Retina (tissue), 1 donor: ENCODE measurements around the gene ELOB.

Source experiments
- DNase-seq: peaks from one replicate; pipeline ENCODE4 v3.0.0-alpha.2; 2016

The ELOB gene

GRCh38 chr16:2777231-2777902 lies at the start of gene ELOB:
TSS of gene ELOB (minus strand) at chr16:2777280. CDS start at chr16:2777239, 41 bp downstream.
- DNase-seq: peak; percentile 97

DNA sequence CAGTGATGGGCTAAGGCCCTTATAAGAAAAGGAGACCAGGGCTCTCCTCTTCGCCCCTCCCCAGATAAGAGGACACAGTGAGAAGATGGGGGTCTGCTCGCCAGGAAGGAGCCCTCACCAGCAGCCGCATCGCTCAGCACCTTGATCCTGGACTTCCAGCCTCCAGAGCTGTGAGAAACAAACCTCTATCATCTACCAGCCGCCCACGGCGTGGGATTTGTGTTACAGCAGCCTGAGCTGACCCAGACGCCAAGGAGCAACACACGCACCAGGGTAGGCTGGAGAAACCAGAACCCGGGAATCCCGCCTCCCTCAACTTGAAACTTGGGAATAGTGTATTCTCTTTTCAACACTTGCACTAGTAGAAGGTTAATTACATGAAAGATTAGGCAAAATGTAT lies 48.8 kb upstream of the ELOB start:
- DNase-seq: no peak

DNA sequence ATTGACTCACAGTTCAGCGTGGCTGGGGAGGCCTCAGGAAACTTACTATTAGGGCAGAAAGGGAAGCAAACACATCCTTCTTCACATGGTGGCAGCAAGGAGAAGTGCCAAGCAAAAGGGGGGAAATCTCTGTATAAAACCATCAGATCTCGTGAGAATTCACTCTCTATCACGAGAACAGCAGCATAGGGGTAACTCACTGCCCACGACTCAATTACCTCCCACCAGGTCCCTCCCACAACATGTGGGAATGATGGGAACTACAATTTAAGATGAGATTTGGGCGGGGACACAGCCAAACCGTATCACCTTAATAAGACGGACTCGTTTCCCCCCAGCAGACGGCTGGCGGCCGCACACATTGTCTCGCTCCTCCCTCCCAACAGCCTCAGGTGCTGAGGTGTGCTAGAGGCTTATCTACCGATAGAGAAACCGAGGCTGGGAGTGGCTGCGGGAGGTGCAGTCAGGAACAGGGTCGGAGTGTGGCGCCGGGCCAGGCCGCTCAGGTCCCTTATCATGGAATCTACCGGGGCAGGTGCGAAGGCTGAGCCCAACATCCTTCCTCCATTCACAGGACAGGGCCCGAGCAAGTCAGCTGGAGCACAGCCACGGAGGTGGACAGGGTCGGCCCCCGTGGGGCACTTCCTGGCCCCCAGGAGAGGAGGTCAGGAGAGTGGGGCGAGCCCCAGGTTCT lies 48.1 kb upstream of the ELOB start:
- no peak for DNase-seq

DNA sequence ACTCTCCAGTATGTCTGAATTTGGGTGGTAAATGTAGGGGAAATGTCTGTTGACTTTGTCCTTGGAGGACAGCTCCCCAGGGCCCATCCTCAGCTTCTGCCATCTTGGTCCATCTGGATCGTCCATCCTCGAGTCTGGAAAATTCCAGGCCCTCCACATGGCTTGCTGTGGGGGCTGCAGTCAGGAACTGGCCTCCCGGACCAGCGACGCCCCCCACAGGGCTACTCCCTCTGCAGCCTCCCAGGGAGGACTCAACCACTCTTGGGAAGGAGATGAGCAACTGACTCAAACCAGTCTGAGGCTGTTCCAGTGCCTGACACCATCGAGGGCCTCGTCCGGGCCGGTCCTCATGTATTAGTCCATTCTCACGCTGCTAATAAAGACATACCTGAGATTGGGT lies 47.5 kb upstream of the ELOB start:
- no peak for DNase-seq

- no peak for DNase-seq
Observed at GRCh38 chr16:2822496-2822895, 45.4 kb upstream of the ELOB start.

DNA sequence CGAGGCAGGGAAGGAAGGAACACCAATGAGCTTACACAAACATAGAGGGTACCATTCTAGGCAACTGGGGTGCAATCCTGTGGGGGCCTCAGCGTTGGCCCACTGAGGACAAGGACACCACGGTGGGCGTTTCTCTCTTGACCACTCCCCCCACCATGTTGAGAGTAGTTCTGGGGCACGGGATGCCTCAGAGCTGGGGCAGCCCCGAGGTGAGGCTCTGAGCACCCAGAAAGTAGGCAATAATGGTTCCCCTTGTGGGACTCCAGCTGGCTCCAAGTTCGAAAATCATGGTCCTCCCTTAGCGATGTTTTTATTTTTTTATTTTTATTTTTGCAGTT lies 45.0 kb upstream of the ELOB start:
- no peak for DNase-seq

- DNase-seq: no peak
Observed at GRCh38 chr16:2821487-2822157, 44.5 kb upstream of the ELOB start.

GRCh38 chr16:2820836-2821486 lies 43.9 kb upstream of the ELOB start:
- DNase-seq: no peak

DNA sequence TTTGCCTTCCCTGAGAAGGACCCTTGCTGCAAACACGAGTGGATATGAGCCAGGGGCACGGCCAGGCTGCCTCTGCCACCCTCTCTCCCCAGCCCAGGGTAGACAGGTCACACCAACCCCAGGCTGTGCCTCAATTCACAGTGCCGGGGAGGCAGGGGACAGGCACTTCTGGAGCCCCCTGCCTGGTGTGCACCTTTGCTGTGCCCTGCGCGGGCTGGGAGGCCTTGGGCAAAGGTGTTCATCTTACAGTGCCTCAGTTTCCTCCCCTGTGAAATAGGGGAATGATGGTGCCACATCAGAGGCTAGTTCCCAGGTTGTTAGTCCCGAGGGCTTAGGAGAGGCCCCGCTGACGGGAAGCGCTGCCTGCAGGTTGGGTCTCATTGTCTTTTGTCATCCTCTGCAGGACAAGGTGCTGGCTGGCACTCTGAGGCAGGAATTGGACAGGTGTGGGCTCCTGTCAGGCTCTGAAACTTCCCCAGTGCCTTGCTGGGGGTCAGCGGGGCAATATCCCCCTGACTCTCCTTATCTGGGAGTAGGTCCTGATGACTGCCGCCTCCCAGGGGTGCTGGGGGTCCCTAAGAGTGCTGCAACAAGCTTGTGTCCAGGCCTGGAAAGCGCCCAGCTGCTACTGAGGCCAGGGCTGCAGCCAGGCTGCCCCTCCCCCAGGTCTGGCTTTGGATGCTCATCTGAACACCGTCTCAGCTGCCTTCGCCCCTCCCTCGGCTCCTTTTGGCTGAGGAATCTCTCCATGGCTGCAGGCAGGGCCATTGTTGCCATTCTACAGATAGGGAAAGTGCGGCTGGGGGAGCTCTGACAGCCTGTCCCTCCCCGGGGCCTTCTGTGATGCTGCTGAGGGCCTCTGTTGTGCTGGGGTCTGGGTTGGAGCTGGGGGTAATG lies 43.1 kb upstream of the ELOB start:
- DNase-seq: no peak

- DNase-seq: no peak
Observed at GRCh38 chr16:2819179-2819938, 42.3 kb upstream of the ELOB start.

DNA sequence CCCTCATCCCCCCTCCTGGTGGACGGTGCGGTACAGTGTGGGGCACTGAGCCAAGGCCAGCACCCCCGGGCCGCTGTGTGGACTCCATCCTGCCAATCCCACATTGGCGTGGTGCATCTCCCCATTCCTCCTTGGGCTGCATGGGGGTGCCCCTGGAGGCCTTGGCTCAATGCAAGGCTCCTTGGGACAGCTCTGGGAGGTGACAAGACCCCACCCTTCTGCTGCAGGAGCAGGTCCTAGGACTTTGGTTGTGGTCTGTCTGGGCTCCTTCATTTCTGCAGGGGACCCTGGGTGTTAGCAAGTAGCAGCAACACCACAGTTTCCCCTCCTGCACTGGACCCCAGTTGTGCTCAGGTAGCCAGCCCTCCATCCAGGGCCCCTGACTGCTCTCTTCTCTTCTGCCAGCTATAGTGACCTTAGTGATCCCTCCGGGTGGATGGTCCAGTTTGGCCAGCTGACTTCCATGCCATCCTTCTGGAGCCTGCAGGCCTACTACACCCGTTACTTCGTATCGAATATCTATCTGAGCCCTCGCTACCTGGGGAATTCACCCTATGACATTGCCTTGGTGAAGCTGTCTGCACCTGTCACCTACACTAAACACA lies 41.3 kb upstream of the ELOB start:
- no peak for DNase-seq

DNA sequence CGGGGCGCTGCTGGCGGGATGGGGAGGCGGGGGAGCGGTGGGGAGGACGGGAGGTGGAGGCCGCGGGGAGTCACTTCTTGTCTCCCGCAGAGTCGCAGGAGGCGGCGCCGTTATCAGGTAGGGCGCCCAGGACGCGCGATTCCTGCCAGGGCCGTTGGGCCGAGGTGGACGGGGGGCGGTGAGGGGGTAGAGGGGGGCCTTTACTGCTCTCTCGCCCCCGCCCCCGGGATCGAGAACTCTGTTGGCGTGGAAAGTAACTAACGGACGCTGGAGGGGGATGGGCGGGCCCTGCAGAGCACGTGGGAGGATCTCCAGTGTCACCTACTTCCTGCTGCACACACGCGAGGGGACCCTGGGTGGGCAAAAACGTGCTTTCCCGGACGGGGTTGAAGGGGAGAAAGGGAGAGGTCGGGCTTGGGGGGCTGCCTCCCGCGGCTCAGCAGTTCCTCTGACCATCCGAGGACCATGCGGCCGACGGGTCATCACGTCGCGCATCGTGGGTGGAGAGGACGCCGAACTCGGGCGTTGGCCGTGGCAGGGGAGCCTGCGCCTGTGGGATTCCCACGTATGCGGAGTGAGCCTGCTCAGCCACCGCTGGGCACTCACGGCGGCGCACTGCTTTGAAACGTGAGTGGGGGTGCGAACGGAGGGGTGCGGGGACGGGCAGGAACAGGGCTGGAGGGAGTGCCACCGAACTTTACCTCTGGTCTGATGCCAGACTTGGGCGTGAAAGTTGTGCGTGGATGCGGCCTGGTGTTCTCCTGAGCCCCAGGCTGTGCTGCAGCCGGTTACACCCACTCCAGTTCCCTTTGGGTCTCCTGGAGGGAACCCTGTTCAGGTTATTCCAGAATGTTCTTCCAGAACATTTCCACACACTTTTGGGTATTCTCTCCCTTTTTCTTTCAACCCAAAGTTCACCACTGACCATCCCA lies 40.5 kb upstream of the ELOB start:
- DNase-seq: no peak

DNA sequence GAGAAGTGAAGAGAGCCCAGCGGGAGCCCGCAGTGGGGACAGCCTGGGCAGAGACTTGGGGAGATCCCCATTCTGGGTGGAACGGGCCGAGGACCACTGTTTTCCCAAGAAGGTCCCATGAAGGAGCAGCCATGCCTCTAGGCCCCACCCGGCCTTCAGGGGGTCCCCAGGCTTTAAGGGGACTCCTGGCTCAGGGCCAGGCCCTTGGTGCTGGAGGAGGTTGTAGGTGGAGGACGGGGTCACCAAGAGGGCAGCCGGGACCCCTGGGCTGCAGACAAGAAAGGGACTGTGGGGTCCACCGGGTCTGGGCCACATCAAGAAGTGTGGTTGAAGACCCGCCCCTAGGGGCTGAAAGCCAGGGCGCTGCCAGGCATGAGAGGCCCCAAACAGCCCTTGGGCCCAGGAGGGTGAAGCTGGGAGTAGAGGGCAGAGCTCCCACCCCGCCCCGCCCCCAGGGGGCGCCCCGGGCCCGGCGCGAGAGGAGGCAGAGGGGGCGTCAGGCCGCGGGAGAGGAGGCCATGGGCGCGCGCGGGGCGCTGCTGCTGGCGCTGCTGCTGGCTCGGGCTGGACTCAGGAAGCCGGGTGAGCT lies 39.8 kb upstream of the ELOB start, which contains the start of gene PRSS21:
PRSS21 (plus strand) TSS at position 487 of the 589 bp plus-strand sequence; CDS start at position 519, 32 bp downstream.
- no peak for DNase-seq

- no peak for DNase-seq
Observed at GRCh38 chr16:2815299-2815771, 38.3 kb upstream of the ELOB start.

- DNase-seq: no peak
Observed at GRCh38 chr16:2814551-2815298, 37.6 kb upstream of the ELOB start.

DNA sequence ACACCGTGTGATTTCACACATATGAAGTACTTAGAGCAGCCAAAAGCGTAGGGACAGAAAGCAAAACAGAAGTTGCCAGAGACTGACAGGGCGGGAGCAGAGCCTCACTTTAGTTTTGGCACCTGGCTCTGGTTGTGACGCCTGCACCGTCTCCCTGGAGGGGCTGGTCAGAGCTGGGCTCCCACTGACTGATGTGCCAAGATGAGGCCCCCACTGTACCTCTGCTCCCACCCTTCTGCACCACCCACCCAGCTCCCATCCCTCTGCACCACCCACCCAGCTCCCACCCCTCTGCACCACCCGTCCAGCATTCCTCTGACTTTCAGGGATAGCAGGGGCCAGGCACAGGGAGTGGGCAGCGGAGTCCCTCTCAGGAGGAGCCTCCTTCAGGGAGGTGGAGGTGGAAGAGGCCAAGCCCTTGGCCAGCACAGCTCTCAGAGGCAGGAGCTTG lies 36.7 kb upstream of the ELOB start:
- no peak for DNase-seq

DNA sequence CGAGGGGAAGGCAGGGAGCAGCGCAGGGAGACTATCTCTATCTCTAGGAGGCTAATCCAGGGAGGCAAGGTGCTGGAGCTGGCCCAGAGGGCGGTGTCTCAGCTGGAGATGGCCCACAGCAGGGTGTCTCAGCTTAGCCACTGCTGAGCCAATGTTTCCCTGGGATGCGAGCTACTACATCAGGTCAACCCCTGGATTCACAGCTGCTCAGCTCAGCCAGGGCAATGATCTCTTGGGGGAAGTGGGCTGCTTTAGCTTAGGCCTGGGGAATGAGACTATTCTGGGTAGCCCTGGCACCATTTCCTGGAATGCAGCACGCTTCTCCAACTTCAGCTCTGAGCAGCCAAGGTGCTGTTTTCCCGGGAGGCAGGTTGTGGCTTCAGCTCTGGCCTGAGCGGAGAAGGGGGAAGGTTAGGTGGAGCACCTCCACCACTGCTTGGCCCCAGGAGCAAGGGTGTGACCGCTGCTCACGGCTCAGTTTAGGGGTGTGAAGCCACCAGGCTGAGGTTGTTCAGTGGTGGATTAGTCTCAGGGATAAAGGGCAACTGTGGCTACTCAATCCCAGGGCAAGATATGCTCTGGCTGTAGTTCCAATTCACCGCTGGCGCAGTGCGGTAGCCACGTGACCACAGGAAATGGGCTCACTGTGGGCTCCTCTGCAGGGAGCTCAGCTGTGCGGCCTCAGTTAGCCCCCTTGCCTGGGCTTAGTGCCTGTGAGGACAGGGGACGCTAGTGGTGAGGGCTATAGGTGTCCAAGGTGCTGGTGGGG lies 34.8 kb upstream of the ELOB start:
- no peak for DNase-seq

DNA sequence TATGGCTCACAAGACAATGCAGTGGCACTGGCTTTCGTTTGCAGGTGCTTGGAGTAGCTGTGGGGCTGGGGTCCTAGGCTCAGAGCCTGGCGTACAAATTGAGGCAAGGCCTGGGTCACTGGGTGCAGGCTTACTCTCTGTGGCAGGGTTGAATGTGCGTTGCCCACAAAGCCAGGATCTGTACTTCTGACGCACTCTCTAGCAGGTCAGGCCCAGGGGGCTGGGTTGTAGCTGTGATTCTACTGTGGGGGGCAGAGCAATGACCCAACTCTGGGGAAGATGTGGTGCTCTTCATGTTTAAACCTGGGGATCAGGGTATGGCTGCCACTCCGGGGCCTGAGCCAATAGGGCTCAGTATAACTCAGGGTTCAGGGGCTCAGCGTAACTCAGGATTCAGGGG lies 33.6 kb upstream of the ELOB start:
- no peak for DNase-seq
